GM19463 (cell line): ENCODE data around the gene GATAD2A.

Source experiments
- ATAC-seq: cut with Tn5 transposase; IDR thresholded peaks from one replicate; pipeline ENCODE4 v1.9.1; 2021; ENCODE audit warnings: mild to moderate bottlenecking, moderate library complexity; ENCODE audit not compliant: unreplicated experiment

Gene GATAD2A

GRCh38 chr19:19540715-19541515, 135.4 kb downstream of the GATAD2A start:
- no peak for ATAC-seq

- ATAC-seq = no peak
These were observed 136.1 kb downstream of the GATAD2A start for GRCh38 chr19:19541616-19542015.

GRCh38 chr19:19542507-19542906, 137.0 kb downstream of the GATAD2A start:
- no peak for ATAC-seq

- ATAC-seq = no peak
These were observed 137.6 kb downstream of the GATAD2A start for GRCh38 chr19:19543101-19543500.

GRCh38 chr19:19543640-19544039, 138.2 kb downstream of the GATAD2A start:
- no peak for ATAC-seq

GRCh38 chr19:19544257-19544953, 138.9 kb downstream of the GATAD2A start:
- ATAC-seq = no peak

GRCh38 chr19:19544954-19545591, 139.6 kb downstream of the GATAD2A start:
- no peak for ATAC-seq

- ATAC-seq = no peak
These were observed 140.2 kb downstream of the GATAD2A start for GRCh38 chr19:19545707-19546106.

- ATAC-seq = no peak
These were observed 141.3 kb downstream of the GATAD2A start for GRCh38 chr19:19546751-19547162.

GRCh38 chr19:19547674-19548336, 142.3 kb downstream of the GATAD2A start:
- no peak for ATAC-seq

- no peak for ATAC-seq
These were observed 143.7 kb downstream of the GATAD2A start for GRCh38 chr19:19548915-19549759.

- ATAC-seq = no peak
These were observed 144.5 kb downstream of the GATAD2A start for GRCh38 chr19:19549804-19550464.

GRCh38 chr19:19550485-19550929, 145.0 kb downstream of the GATAD2A start:
- ATAC-seq = no peak

- no peak for ATAC-seq
These were observed 145.7 kb downstream of the GATAD2A start for GRCh38 chr19:19550972-19551852.

- no peak for ATAC-seq
These were observed 146.3 kb downstream of the GATAD2A start for GRCh38 chr19:19551853-19552192.

- no peak for ATAC-seq
These were observed 147.3 kb downstream of the GATAD2A start for GRCh38 chr19:19552798-19553197.

GRCh38 chr19:19553670-19554069, 148.2 kb downstream of the GATAD2A start:
- no peak for ATAC-seq

- ATAC-seq = no peak
These were observed 148.9 kb downstream of the GATAD2A start for GRCh38 chr19:19554074-19555023.
